Stimulated activated CD4-positive, alpha-beta T cell treated with anti-CD3 and anti-CD28 coated beads, Interleukin-4, amount 100 ng/mL, for 24 hours (primary cell): ENCODE measurements around the gene PRG2.
"Not testable (repeated sequence)": the region's sequence is repeated elsewhere in the genome, so short reads cannot be mapped to it uniquely, and the experiment has no call there.

Experiments
- DNase-seq: peaks from one replicate; pipeline ENCODE4 v3.0.0-alpha.2; 2020

Gene PRG2

DNA sequence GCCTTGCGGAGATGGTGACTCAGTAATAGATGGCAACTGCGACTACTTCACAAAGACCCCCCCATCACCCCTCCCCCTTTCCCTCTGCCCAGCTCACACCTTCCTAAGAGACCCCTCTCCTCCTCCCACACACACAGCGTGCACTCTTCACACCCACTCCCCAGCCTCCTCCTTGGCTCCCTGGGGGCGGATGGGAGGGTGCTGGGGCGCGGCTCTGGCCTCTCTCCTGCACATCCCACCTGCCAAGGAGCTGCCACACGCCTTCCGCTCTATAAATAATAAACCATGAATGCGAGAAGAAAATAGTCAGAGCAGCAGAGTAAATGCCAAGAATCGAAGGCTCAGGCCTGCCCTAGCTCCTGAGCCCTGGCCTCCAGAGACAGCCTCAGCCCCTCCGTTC is 47.7 kb downstream of the PRG2 start:
- DNase-seq, result no peak

DNA sequence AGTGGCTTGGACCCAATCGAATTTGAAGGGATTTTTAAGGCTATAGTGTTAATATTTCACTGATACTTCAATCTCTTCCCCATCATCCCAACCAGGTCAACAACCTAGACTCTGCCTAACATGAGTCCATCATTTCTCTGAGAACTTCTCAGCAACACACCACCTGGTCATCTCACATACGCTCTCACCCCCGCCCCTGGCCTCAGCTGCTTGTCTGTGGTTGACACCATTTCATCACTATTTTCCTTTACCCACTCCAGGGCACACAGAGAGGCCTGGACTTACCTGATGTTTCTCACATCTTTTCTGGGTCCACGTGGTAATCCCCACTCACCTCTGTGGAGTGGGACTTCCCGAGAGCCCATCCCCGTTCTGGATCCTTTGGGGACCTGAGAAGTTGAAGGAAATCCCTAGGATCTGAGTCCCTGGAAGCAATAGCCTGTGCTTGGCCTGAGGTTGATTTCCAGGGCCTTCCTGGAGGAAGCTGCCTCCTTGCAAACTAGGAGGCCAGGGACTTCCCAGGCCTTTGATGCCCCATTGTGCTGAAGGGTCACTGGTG is 49.1 kb downstream of the PRG2 start:
- no peak for DNase-seq

DNA sequence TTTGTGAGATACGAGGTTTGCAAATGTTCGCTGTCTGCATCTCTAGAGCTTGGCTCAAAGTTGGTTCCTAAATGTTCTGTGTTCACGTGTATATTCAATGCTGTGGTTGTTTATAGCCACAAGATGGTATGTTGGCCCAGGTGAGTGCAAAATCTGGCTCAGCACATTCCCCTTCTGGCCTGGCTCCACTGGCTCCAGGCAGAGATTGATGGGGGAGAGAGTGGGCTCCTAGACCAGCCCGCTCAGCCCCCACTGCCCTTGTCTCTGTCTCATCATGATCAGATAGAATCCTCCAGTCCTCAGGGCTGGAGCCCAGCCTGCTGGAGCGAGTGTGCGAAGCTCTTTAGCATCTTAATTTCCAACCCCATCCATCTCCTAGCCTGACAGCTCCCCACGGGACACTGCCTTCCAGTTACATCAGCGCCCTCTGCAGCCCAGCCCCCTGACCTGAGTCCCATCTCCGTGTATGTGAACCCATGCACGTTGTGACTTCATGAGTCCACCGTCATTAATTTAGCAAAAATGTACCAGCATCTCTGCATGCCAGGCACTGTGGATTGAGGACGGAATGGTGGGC is 50.3 kb downstream of the PRG2 start:
- no peak for DNase-seq

DNA sequence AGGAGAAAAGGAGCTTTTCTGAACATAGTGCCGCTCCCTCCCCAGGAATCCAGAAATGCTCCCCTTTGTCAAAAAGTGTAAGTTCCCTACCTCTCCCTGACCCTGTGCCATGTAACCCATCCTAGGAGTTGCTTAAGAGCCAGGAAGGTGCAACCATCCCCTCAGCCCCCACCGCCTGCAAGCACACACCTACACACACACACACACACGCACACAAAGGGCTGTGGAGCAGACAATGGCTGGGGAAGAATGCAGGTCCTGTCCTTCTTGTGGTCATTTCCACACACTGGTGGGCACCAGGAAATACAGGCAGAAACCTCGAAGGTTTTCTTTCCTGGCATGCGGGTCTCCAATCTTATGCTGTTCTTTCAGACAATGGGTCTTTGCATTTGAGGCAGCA is 51.1 kb downstream of the PRG2 start:
- no peak for DNase-seq

DNA sequence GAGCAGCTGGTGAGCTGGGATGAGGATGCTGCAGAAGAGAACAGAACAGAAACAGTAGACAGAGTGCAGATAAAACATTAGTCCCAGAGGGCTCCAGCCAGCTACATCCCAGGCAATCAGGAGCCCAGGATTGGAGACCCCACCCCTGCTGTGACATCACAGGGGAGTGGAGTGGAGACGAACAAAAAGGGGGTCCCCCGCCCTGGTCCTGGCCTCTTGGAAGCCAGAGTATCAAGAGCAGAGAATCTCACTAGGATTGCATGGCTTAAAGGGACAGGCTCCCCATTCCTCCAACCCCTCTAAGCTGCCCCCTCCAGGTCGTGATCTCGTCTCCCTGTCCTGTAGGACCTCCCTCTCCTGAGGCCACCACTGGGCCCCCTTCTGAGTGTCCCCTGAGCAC is 52.3 kb downstream of the PRG2 start, which contains the start of gene P2RX3:
Gene P2RX3 (plus strand): TSS at position 211 of the 400 bp plus-strand sequence. CDS start 199 bp downstream, outside the sequence.
- DNase-seq, result no peak

DNA sequence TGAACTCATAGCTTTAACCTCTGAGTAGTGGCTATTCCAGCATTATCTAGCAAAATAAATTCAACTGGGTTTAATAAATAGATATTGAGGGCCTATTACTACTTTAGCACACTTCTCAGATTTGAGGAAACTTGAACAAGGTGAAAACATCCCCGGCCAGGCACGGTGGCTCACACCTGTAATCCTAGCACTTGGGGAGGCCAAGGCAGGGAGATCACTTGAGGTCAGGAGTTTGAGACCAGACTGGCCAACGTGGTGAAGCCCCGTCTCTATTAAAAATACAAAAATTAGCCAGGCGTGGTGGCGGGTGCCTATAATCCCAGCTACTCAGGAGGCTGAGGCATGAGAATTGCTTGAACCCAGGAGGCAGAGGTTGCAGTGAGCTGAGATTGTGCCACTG is 53.6 kb downstream of the PRG2 start:
- DNase-seq, result not testable (repeated sequence)
